PC-9 (cell line): ENCODE results near the gene TIMM17B.

Source experiments
- CTCF ChIP-seq: fragments of 200-600 bp; sonication (generic); conservative IDR thresholded peaks from 2 replicates; pipeline ENCODE4 v1.6.1; 2017; ENCODE audit warnings: mixed run types, antibody characterized with exemption, mild to moderate bottlenecking, moderate library complexity
- EZH2 ChIP-seq: fragments of 200-600 bp; sonication (generic); IDR thresholded peaks from 2 replicates; pipeline ENCODE4 v1.8.0; 2017; ENCODE audit warnings: antibody characterized with exemption, low read depth

DNA sequence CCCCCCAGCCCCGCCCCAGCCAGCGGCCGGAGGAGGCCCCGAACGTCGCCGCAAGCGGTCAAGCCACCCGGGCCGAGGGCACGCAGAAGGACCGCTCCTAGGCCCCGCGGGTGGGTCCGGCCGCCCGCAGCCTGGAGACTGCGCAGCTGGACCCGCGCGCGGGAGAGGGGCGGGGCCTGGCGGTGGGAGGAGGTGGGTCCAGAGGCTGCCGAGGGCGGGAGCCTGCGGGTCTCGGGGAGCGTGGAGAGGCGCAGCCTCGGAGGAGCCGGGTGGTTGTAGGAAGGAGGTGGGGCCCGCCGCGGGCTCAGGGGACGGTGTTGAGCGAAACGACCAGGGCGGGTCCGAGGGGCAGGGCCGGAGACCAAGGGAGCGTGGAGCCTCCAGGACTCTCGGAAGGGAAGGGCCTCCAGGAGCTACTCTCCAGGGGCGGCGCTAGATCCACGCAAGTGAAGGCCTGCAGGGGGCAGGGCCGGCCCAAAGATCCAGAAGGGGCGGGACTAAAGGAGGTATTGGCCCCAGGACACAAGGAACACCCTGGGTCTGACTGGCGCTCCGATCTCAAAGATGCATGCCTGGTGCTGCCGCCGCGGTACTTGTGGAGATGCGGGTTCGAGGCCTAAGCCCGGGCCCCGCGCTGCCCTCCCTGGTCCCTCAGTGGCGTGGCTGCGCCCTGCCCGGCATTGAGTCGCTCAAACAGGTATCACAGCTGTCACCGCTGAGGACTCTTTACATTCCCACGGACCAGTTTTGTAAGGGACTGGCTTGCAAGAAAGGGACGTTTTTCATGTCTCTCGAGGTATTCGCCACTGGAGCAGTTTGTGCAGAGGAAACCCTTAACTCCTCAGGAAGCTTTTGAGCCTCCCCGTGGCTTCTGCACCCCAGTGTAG lies 5.9 kb downstream of the TIMM17B start:
- peak; percentile 49; the same call in 1 of the 2 replicates for TF ChIP-seq CTCF
- no peak for TF ChIP-seq EZH2
